ENCODE measurements around the gene MARCHF2.

DNA sequence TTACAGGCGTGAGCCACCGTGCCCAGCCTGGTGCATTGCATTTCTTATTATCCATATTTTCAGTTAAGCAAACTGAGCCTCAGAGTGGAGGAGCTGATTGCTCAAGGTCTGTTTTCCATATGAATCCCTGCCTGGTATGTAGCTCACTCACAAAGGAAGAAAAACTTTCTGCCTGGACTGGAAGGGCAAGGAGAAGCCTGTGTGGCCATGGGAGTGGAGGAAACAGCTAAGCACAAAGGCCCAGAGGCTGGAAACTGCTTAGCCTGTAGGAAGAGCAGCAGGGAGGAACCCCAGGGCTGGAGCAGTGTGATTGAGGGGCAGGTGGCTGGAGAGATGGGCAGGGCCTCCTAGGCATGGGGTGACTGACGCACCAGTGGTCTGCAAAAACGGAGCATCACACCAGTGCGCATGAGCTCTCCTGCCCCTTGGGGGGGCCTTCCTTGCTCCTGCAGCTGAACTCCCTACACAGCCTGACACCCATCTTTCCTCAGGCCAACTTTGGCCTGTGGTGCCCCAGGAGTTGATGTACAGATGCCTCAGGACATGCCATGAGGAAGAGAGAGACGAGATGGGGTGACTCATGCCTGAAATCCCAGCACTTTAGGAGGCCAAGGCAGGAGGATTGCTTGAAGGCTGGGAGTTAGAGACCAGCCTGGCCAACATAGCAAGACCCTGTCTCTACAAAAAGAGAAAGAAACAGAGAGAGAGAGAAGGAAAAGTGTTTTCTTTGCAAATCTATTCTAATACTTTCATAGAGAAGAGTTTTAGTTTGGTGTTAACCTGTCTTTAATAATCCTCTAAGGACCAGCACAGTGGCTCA is 28.8 kb downstream of the MARCHF2 start:
- TF ChIP-seq, protein P1, sequence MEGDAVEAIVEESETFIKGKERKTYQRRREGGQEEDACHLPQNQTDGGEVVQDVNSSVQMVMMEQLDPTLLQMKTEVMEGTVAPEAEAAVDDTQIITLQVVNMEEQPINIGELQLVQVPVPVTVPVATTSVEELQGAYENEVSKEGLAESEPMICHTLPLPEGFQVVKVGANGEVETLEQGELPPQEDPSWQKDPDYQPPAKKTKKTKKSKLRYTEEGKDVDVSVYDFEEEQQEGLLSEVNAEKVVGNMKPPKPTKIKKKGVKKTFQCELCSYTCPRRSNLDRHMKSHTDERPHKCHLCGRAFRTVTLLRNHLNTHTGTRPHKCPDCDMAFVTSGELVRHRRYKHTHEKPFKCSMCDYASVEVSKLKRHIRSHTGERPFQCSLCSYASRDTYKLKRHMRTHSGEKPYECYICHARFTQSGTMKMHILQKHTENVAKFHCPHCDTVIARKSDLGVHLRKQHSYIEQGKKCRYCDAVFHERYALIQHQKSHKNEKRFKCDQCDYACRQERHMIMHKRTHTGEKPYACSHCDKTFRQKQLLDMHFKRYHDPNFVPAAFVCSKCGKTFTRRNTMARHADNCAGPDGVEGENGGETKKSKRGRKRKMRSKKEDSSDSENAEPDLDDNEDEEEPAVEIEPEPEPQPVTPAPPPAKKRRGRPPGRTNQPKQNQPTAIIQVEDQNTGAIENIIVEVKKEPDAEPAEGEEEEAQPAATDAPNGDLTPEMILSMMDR (conservative IDR thresholded peaks at IDR 0.05; ENCODE audit: low read depth, low read length), result no peak
- no peak for TF ChIP-seq EZH2 (IDR thresholded peaks at IDR 0.05; ENCODE audit: low read length, unreplicated experiment)

All from PC-3 (cell line).